Fibroblast of the conjunctiva (primary cell): Measurements from ENCODE around the gene MEAK7.
A peak's percentile ranks its signal among the peaks of the same experiment; 100 is the strongest.

Experiments
- DNase-seq: peaks from one replicate; pipeline ENCODE4 v3.0.0-alpha.2; 2010; ENCODE audit warnings: low read depth

Gene MEAK7

GRCh38 chr16:84504420-84505248 lies at the start of gene MEAK7:
MEAK7 (minus strand) TSS chr16:84504659; CDS start chr16:84498086, 6,573 bp downstream.
- peak; percentile 95 for DNase-seq

DNA sequence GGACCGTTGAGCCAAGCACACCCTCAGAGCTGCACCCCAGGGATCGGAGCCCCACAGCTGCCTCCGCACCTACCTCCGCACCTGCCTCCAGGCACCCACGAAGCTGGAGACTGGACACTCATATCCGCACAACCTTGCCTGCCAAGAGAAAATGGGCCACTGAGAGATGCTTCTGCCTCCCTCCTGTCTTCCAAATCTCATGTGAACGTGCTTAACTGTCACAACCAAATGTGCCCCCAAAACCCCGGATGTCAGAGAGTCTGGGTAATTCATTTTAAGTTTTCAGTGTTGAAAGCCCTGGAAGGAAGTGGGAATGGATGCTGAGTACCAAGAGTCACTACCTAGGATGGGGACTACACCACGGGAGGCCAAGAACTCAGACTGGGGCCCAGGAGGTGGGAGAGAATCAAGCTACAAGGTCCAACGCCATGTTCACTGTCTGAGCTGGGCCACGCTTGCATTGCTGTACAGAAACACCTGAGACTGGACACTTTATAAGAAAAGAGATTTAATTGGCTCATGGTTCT lies 49.5 kb upstream of the MEAK7 start:
- DNase-seq = no peak

DNA sequence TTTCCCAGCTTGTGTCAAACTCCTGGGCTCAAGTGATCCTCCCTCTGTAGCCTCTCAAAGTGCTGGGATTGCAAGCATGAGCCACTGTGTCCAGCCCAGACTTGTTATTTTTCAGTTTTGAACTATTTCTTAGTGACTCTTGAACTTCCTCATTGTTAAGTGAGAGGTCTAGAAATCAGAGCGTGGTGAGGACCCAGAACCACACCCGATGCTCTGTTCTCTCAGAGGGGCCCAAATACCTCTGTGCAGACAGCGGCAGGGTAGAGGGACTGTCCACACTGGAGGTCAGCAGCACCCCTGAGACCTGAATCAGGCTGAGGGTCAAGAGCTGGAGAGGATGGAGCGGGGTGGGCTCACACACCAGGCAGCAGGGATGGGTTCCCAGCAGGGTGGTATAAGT lies 47.7 kb upstream of the MEAK7 start:
- no peak for DNase-seq

DNA sequence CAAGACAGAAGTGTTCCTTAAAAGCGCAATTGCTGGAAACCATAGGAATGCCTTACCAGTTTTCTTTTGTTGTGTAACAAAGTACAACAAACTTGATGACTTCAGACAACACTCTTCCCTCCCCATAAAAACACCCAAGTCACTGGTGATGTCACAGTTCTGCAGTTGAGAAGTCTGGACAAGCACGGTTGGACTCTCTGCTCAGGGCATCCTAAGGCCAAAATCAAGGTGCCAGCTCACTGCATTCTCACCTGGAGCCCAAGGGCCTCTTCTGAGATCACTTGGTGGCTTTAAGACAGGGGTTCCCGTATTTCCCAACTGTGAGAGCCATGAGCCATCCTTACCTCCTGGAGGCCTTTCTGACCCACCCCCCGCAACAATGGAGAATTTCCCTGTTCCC lies 45.6 kb upstream of the MEAK7 start:
- DNase-seq = no peak

DNA sequence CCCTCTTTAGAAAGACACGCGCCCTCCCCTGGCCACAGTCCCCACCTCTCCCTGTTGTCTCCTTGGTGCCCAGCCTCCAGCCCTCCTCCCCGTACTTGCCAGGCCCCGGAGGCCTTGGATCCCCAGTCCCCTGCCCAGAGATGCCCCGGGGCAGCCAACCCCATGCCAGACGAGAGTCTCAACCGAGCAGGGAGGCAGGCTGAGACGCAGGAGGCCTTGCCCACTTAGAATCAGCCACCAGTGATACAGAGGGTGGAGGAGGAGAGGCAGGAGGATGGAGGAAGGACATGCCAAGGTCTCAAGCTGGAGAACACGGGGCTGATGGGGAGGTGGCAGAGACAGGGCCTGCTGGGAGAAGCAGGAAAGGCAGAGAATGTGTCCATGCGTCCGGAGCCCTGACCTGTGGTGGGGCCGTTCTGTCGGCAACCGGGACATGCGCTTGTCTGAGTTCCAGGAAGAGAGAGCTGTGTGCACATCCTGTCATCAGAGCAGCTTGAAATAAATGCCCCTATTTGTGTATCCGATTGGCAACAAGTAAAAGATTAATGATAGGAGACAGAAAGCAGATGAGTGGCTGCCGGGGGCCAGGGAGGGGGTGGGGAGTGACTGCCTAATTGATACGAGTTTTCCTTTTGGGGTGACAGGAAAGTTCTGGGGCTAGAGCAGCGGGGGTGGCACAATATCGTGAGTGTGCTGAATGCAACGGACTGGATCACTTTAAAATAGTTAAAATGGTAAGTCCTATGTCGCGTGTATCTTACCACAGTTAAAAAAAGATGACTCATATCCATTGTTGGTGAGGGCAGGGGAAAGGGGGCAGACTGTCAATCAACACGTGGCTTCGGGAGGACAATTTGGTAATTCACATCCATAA lies 44.7 kb upstream of the MEAK7 start:
- DNase-seq = no peak

GRCh38 chr16:84548508-84548907 lies 44.0 kb upstream of the MEAK7 start:
- no peak for DNase-seq

GRCh38 chr16:84547546-84548061 lies 43.1 kb upstream of the MEAK7 start:
- no peak for DNase-seq

- DNase-seq = no peak
These were observed 42.4 kb upstream of the MEAK7 start for GRCh38 chr16:84546669-84547545.

DNA sequence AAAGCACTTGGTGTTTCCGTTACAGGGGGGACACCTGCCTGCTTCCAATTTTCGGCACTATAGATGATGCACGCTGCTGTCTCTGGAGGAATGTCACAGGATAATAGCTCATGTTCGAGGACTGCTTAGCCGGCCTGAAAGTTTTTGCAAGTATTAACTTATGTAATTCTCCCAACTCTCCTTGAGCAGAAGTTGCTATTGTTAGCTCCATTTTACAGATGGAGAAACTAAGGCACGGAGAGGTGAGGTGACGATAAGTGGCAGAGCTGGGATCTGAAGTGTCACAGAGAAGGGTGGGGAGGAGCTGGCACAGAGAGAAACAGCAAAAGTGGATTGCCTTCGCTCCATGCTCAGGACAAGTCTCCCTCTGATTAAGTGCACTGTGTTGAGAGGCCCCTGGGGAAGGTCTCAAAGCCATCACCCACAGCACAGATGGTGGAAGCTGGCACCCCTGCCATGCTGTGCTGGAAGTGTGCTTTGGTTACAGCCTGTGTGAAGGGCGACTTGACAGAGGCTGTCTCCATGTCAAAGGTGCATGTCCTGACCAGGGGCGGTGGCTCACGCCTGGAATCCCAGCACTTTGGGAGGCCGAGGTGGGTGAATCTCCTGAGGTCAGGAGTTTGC lies 40.8 kb upstream of the MEAK7 start:
- no peak for DNase-seq

DNA sequence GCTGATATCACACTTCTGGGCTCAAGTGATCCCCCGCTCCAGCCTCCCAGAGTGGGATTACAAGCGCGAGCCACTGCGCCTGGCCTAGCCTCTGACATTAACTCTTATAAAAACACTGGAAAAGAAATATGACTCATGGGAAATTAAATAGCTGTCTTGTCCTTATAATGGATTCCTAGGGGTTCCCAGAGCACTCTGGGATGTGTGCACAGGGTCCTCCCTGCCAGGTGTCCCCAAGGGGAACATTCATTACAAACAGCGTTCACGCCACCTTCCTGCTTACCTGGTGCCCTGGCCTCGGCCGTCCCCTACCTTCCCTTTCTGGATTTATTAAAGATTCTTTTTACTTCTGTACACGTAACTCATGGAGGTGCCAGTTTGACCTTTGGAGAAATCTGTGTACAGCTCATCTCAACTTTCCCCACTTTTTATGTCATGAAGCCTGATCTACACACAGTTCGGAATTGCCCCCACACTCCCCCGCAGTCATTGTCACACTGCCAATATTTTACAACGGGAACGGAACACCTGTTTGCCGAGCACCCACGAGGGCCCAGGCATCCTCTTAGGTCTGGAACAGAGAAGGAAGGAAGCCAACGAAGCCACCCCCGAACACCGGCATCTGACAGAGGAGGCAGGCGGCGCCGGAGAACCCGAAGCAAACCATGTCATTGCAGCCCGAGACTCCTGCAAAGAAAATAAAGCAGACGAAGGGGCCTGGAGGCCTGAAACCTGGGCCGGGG lies 39.7 kb upstream of the MEAK7 start:
- no peak for DNase-seq

GRCh38 chr16:84543253-84543652 lies 38.8 kb upstream of the MEAK7 start:
- no peak for DNase-seq

DNA sequence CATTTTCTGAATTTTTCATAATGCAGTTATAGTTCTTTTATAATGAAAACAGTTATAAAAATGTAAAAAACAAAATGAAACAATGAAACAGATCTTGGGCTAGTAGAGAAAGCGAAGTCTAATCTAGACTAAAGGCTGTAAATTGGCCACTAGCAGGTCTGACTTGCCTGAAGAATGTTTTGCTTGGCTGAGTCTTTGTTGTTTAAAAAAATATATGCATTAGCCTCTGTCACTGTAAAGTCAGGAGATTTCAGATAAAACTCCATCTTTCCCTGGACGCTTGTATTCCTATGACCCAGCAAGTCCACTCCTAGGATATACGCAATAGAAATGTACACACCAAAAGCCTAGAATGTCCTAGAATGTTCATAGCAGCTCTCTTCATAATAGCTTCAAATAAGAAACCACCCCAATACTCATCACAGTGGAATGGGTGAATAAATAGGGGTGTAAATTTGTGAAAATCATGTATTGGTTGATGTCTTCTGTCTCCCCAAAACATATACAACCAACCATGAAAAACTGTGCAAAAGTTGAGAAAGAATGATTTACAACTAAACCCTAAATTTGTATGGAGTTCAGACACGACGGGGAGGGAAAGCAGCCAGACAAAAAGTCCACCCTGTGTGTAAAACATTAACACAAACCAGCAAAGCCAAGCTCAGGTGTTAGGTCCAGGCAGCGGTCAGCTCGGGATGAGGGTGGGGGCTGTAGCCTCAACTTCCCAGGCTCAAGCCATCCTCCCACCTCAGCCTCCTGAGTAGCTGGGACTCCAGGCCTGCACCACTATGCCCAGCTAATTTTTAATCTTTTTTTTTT lies 37.7 kb upstream of the MEAK7 start:
- no peak for DNase-seq

DNA sequence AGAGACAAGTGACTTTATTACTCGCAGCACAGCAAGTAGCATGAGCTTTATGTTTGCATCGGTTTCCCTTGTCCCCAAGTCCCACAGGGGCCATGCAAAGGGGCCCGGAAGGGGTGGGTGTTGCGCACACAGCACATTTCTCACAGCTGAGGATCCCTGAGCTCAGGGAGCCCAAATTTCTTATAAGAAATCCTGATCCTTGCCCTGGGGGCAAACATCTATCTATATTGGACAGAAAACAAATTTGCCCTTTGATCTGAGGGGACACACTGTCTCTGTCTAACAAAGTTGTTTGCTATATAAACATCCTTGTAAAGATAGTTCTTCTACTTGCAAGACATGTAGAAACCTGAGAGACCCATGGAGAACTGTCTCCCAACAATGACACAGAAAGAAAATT lies 35.7 kb upstream of the MEAK7 start:
- no peak for DNase-seq

- no peak for DNase-seq
These were observed 33.9 kb upstream of the MEAK7 start for GRCh38 chr16:84538222-84538840.

DNA sequence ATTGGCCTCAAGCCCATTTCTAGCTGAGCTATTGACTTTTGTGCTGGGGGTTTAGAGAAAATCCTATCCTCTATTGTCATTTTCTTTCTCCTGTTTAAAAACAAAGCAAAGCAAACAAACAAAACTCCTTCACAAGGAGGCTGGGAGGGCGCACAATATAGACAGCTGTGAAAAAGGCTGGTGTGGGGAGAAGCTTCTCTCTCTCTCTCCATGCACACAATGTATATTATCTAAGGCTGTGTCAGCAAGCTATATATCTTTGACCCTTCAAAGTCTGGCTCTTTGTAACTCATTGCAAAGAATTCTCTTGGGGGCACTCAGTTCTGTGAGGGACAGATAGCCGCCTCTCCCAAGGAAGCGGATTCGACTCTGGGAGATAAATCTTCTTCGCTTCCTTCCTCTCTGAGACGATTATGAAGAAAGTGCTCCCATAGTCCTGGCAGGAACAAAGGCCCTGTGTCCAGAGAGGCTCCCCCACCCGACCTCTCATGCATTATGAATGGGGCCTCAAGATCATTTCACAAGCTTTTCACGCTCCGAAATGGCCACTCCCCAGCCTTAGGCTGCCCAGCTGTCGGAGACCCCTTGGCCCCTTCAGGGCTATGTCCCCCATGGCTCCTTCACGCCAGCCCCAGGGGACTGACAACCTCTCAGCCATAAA lies 33.2 kb upstream of the MEAK7 start:
- DNase-seq = no peak

GRCh38 chr16:84535851-84536250 lies 31.4 kb upstream of the MEAK7 start:
- DNase-seq = no peak

GRCh38 chr16:84535408-84535807 lies 30.9 kb upstream of the MEAK7 start:
- no peak for DNase-seq

DNA sequence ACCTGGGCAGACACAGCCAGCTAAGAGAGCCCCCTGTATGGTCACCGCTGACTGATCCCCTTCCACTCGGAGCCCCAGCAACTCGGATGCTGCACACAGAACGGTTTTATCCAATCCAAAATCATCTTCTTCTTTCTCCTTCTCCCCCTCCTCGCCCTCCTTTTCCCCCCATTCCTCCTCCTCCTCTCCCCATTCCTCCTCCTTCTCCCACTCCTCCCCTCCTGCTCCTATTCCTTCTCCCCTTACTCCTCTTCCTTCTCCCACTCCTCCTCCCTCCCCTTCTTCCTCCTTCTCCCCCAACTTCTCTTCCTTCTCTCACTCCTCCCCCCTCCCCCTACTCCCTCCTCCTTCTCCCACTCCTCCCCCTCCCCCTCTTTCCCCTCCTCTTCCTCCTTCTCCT lies 30.4 kb upstream of the MEAK7 start:
- no peak for DNase-seq
